ENCODE data around the gene KTN1. TPM values are rescaled to one million over a fixed set of nuclear protein-coding genes. Genes with fewer than 3 reads are reported as not detected.

KTN1 gene
- polyA plus RNA-seq, 3 donors: 4.6 to 31.4 (median 17.9) TPM

GRCh38 chr14:55592436-55592835 lies 12.4 kb downstream of the KTN1 start:
- H3K79me2 ChIP-seq (ENCODE audit: insufficient read depth, low read length): peaks cover 99% of the 10 kb centered on the region
- DNase-seq: no peak
- H3K9me3 ChIP-seq (replicated peaks in 1 of 2; ENCODE audit: control insufficient read depth in 1 of 2, insufficient read depth in 1 of 2, low read length in 2 of 2): peaks cover 0 to 2% of the 10 kb centered on the region in 2 donors
- no peak overlapping the region for H3K4me3 Mint-ChIP-seq
- H3K36me3 ChIP-seq (replicated peaks in 1 of 2; ENCODE audit: control insufficient read depth in 1 of 2, insufficient read depth in 2 of 2, low read length in 2 of 2): no peaks in the 10 kb centered on the region
- H3K9ac ChIP-seq (ENCODE audit: insufficient read depth, low read length, poor library complexity, severe bottlenecking): no peak overlapping the region
- H3K4me2 ChIP-seq (replicated peaks; ENCODE audit: extremely low read depth, low read length, poor library complexity, severe bottlenecking): no peak overlapping the region
- H3K27ac ChIP-seq (ENCODE audit: low read depth in 1 of 2, low read length in 2 of 2): no peak overlapping the region
- no peak overlapping the region for H3K4me3 ChIP-seq (replicated peaks in 1 of 3; ENCODE audit: low read depth in 2 of 3, low read length in 3 of 3)
- no peak for TF ChIP-seq CTCF (IDR thresholded peaks at IDR 0.05)
- H3K27ac Mint-ChIP-seq: no peak overlapping the region
- H3K9me3 Mint-ChIP-seq: peaks cover 0 to 5% (median 1%) of the 10 kb centered on the region in 7 donors
- 100% methylated on average over 1 of the region's 2 CpGs for WGBS (ENCODE audit: insufficient coverage)
- H3K4me1 Mint-ChIP-seq: peaks cover 16% of the 10 kb centered on the region
- no peaks in the 10 kb centered on the region for H3K27me3 Mint-ChIP-seq (ENCODE audit: low read depth in 3 of 3)
- H3K27me3 ChIP-seq (ENCODE audit: control insufficient read depth in 2 of 2, insufficient read depth in 2 of 2, low read length in 2 of 2): no peaks in the 10 kb centered on the region
- H2AFZ ChIP-seq (ENCODE audit: insufficient read depth, low read depth, low read length, poor library complexity, severe bottlenecking): no peak overlapping the region
- intact Hi-C loops (cut with micrococcal nuclease): no loop called here
- peaks cover 6 to 14% of the 10 kb centered on the region in 2 donors for H3K36me3 Mint-ChIP-seq
- no peaks in the 10 kb centered on the region for H3K4me1 ChIP-seq (ENCODE audit: control insufficient read depth in 1 of 2, insufficient read depth in 2 of 2, low read length in 2 of 2)
- H4K20me1 ChIP-seq (ENCODE audit: insufficient read depth, low read length): peaks cover 78% of the 10 kb centered on the region

GRCh38 chr14:55593698-55594097 lies 13.7 kb downstream of the KTN1 start:
- H3K4me1 Mint-ChIP-seq: peaks cover 12% of the 10 kb centered on the region
- DNase-seq: no peak
- Histone ChIP-seq H4K20me1 (ENCODE audit: insufficient read depth, low read length) (peaks cover 76% of the 10 kb centered on the region), H3K4me2 (replicated peaks; ENCODE audit: extremely low read depth, low read length, poor library complexity, severe bottlenecking) (no peak overlapping the region), H3K9me3 (replicated peaks in 1 of 2; ENCODE audit: control insufficient read depth in 1 of 2, insufficient read depth in 1 of 2, low read length in 2 of 2) (peaks cover 0 to 4% of the 10 kb centered on the region in 2 donors), H3K36me3 (replicated peaks in 1 of 2; ENCODE audit: control insufficient read depth in 1 of 2, insufficient read depth in 2 of 2, low read length in 2 of 2) (no peaks in the 10 kb centered on the region), H3K4me1 (ENCODE audit: control insufficient read depth in 1 of 2, insufficient read depth in 2 of 2, low read length in 2 of 2) (no peaks in the 10 kb centered on the region), H3K4me3 (replicated peaks in 1 of 3; ENCODE audit: low read depth in 2 of 3, low read length in 3 of 3) (no peak overlapping the region), H3K27me3 (ENCODE audit: control insufficient read depth in 2 of 2, insufficient read depth in 2 of 2, low read length in 2 of 2) (no peaks in the 10 kb centered on the region), H3K9ac (ENCODE audit: insufficient read depth, low read length, poor library complexity, severe bottlenecking) (no peak overlapping the region), H2AFZ (ENCODE audit: insufficient read depth, low read depth, low read length, poor library complexity, severe bottlenecking) (no peak overlapping the region), H3K79me2 (ENCODE audit: insufficient read depth, low read length) (peaks cover 96% of the 10 kb centered on the region), H3K27ac (ENCODE audit: low read depth in 1 of 2, low read length in 2 of 2) (no peak overlapping the region)
- peaks cover 6 to 16% of the 10 kb centered on the region in 2 donors for H3K36me3 Mint-ChIP-seq
- H3K27ac Mint-ChIP-seq: no peak overlapping the region
- intact Hi-C loops (cut with micrococcal nuclease): no loop called here
- no CpG with 5 or more reads among the region's 2 CpGs for WGBS (ENCODE audit: insufficient coverage)
- no peaks in the 10 kb centered on the region for H3K27me3 Mint-ChIP-seq (ENCODE audit: low read depth in 3 of 3)
- TF ChIP-seq CTCF (IDR thresholded peaks at IDR 0.05): no peak
- H3K4me3 Mint-ChIP-seq: no peak overlapping the region
- H3K9me3 Mint-ChIP-seq: peaks cover 2 to 12% (median 4%) of the 10 kb centered on the region in 7 donors

Measured in CD14-positive monocyte (primary cell).